Ovary (tissue), 9 donors: ENCODE data around the gene TMEM95. TPM values are rescaled to one million over a fixed set of nuclear protein-coding genes. Genes with fewer than 3 reads are reported as not detected.

Experiments
- DNase-seq, 5 donors: peaks; one replicate each; pipeline ENCODE4 v3.0.0-alpha.2; 2019 to 2020
- H3K27ac ChIP-seq, 2 donors: fragments of 200-600 bp; one replicate each; pipeline versions ENCODE4 v1.5.1 to v1.8.0; 2019 to 2022
- H3K27me3 ChIP-seq: fragments of 200-600 bp; one replicate; pipeline ENCODE4 v1.8.0; 2022
- H3K36me3 ChIP-seq: fragments of 200-600 bp; sonication (generic); one replicate; pipeline ENCODE4 v1.5.1; 2019
- H3K4me1 ChIP-seq: one replicate; pipeline ENCODE4 v1.8.1; 2013; ENCODE audit warnings: mild to moderate bottlenecking, moderate library complexity; ENCODE audit not compliant: insufficient read depth
- H3K4me3 ChIP-seq: fragments of 200-600 bp; sonication (generic); one replicate; pipeline ENCODE4 v1.5.1; 2017
- H3K9me3 ChIP-seq, 2 donors: fragments of 200-600 bp in 1 of 2; sonication (generic) in 1 of 2; one replicate each; pipeline versions ENCODE4 v1.5.1 to v1.8.1; 2013 to 2019; ENCODE audit warnings: mild to moderate bottlenecking in 1 of 2, moderate library complexity in 1 of 2
- EP300 ChIP-seq: sonication (generic); formaldehyde crosslinking; IDR thresholded peaks from one replicate; pipeline ENCODE4 v1.6.1; 2017; ENCODE audit warnings: antibody characterized with exemption
- POLR2A ChIP-seq: fragments of 450-650 bp; IDR thresholded peaks from one replicate; pipeline ENCODE4 v1.6.1; 2017; ENCODE audit warnings: antibody characterized with exemption, mild to moderate bottlenecking, moderate library complexity
- WGBS, 3 donors: extraction: QIAGEN DNeasy Blood & Tissue Kit in 1 of 3; methylation state at CpG; one replicate each; pipeline versions ENCODE4 v1.1.5 to v1.1.7; 2013 to 2017; 5-methylcytosine and 5-hydroxymethylcytosine counted together
- intact Hi-C, 4 donors: fragments of 100-400 bp; cut with DNase I; formaldehyde crosslinking; loops; one replicate each; pipeline versions ENCODE4 v1.11.0 to v1.15.1; 2022 to 2023
- polyA plus RNA-seq, 2 donors: library from polyadenylated mRNA; stranded (reverse); fragments of 200-250 nt in 1 of 2; fragments of 350-450 nt in 1 of 2; fragmentation: Illumina TruSeq in 1 of 2; extraction: RNeasy Lipid Tissue Mini Kit (QIAGEN cat#74804) in 1 of 2; gene quantifications; one replicate each; pipeline ENCODE4 v1.2.3, GENCODE V29; 2013 to 2014
- total RNA-seq, 7 donors: library from RNA; depleted of rRNA in 2 of 7; stranded (reverse); fragments of >200 nt in 2 of 7; fragmentation: NEBNext Ultra II Directional in 3 of 7; extraction: Animal tissue kit (Norgen Biotek cat#: 25700) in 3 of 7; gene quantifications; one replicate each; pipeline versions ENCODE4 v1.1.0 to v1.2.4, GENCODE V29; 2016 to 2023
- TF ChIP-seq, protein P1 (sequence below), 3 donors: fragments of 450-650 bp in 2 of 3; fragments of 200-600 bp in 1 of 3; IDR thresholded peaks; one replicate each; pipeline versions ENCODE4 v1.5.1 to v1.8.0; 2016 to 2022; ENCODE audit warnings: antibody characterized with exemption in 3 of 3, mild to moderate bottlenecking in 1 of 3
- donor health status: DM: no; HTN: no; CAD: no; lungs with moderate emphysema.
- donor health status: DM: no; HTN: no; CAD: no.
- donor health status: Bipolar disorder and iron deficiency.
- donor health status: DM: yes; HTN: yes; CAD: no.
- donor health status: DM: no; HTN: no; CAD: no.
- donor health status: DM: yes; HTN: yes; CAD: no.

TMEM95 gene
- total and polyA plus RNA-seq, 9 donors, result not detected

- no peak for DNase-seq
- intact Hi-C loops, result no loop called here
- no peak for TF ChIP-seq POLR2A
- TF ChIP-seq, protein P1, sequence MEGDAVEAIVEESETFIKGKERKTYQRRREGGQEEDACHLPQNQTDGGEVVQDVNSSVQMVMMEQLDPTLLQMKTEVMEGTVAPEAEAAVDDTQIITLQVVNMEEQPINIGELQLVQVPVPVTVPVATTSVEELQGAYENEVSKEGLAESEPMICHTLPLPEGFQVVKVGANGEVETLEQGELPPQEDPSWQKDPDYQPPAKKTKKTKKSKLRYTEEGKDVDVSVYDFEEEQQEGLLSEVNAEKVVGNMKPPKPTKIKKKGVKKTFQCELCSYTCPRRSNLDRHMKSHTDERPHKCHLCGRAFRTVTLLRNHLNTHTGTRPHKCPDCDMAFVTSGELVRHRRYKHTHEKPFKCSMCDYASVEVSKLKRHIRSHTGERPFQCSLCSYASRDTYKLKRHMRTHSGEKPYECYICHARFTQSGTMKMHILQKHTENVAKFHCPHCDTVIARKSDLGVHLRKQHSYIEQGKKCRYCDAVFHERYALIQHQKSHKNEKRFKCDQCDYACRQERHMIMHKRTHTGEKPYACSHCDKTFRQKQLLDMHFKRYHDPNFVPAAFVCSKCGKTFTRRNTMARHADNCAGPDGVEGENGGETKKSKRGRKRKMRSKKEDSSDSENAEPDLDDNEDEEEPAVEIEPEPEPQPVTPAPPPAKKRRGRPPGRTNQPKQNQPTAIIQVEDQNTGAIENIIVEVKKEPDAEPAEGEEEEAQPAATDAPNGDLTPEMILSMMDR (IDR thresholded peaks at IDR 0.05), result no peak
- no peak for TF ChIP-seq EP300
- Histone ChIP-seq H3K4me1 (peaks cover 5% of the 10 kb centered on the region), H3K27ac (peak within 1 kb of the TSS; percentile 81 to 86), H3K4me3 (peak within 1 kb of the TSS; percentile 95), H3K36me3 (no peaks in the 10 kb centered on the region), H3K27me3 (no peaks in the 10 kb centered on the region), H3K9me3 (no peaks in the 10 kb centered on the region)
- WGBS, 3 donors, result 0 to 1% (median 0%) methylated on average over 24 to 50 of the region's 50 CpGs
Observed at GRCh38 chr17:7328840-7329373, 26.0 kb upstream of the TMEM95 start, which contains the start of gene NEURL4. NEURL4 (minus strand) TSS chr17:7329335; CDS start chr17:7329312, 23 bp downstream.

DNA sequence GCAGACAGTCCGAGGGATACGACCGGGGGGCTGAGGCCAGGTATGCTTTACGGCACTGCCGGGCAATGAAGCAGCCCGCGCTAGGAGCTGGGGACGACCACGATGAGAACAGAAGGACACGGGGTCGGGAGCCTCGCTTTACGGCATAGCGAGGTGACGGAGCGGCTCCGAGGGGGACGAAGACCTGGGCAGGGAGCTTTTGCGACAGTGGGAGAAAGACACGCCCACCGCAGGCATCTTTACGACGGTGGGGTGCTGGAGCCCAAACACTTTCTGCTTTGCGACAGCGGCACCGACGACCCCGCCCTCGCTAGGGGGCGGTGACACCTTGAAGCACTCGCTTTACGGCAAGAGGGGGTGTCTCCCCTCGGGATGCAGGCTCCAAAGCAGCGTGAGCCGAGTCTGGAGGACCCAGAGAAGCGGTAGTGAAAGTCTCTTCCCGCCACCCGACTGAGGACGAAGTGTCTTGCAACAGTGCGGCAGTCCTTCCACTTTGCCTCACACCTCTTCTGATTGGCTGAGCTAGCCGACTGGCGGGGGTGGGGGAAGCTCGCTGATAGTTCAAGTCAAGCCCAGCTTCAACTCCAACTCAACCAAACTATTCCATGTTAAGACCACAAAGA is 25.5 kb upstream of the TMEM95 start:
- Histone ChIP-seq H3K4me3 (peak overlapping the region; percentile 95), H3K9me3 (no peaks in the 10 kb centered on the region), H3K4me1 (peaks cover 5% of the 10 kb centered on the region), H3K27me3 (no peaks in the 10 kb centered on the region), H3K27ac (peak overlapping the region; percentile 81 to 86), H3K36me3 (no peaks in the 10 kb centered on the region)
- intact Hi-C loops, result no loop called here
- peak; percentile 99 for DNase-seq
- 0% methylated on average over 28 to 43 of the region's 43 CpGs for WGBS, 3 donors
- TF ChIP-seq POLR2A (peak; percentile 84), EP300 (no peak)
- TF ChIP-seq, protein P1 (IDR thresholded peaks at IDR 0.05), result no peak

GRCh38 chr17:7329997-7330637 is 24.8 kb upstream of the TMEM95 start:
- peak overlapping the region; percentile 95 for H3K4me3 ChIP-seq
- intact Hi-C loops, result loop anchor here in 1 of 4 donors (2.0 kb wide), 1 partner anchor 19 kb away; no protein-coding TSS in a partner anchor
- H3K9me3 ChIP-seq, result no peaks in the 10 kb centered on the region
- H3K4me1 ChIP-seq, result peaks cover 5% of the 10 kb centered on the region
- DNase-seq, result peak; percentile 77 to 86 (median 81)
- no peaks in the 10 kb centered on the region for H3K36me3 ChIP-seq
- no peaks in the 10 kb centered on the region for H3K27me3 ChIP-seq
- WGBS, 3 donors, result 1 to 2% (median 1%) methylated on average over 25 to 34 of the region's 34 CpGs
- TF ChIP-seq EP300 (no peak), POLR2A (no peak)
- TF ChIP-seq, protein P1 (IDR thresholded peaks at IDR 0.05), result no peak
- peak overlapping the region; percentile 81 to 86 for H3K27ac ChIP-seq

DNA sequence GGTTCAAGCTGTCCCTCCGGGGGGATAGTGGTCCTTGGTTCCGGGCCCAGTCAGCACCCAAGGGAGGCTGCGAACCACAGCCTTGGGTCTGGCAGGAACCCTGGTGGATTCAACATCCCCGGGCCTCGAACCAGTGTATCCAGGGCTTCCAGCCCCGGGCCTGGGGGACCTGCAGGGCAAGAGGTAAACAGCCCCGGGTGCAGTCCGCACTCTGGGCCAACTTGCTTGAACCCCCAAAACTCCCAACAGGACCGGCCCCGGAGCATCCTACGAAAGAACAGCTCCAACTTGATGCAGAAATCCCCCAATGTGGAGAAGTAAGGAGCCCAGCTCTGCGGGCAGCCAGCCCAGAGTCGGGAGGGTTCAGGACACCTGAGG is 24.3 kb upstream of the TMEM95 start:
- peaks cover 5% of the 10 kb centered on the region for H3K4me1 ChIP-seq
- H3K4me3 ChIP-seq, result peak overlapping the region; percentile 95
- intact Hi-C loops, result loop anchor here in 1 of 4 donors (2.0 kb wide), 1 partner anchor 18 kb away; no protein-coding TSS in a partner anchor
- peak in 1 of 5 donors; percentile 40 for DNase-seq
- H3K36me3 ChIP-seq, result no peaks in the 10 kb centered on the region
- no peaks in the 10 kb centered on the region for H3K27me3 ChIP-seq
- no peaks in the 10 kb centered on the region for H3K9me3 ChIP-seq
- TF ChIP-seq, protein P1 (IDR thresholded peaks at IDR 0.05), result no peak
- TF ChIP-seq POLR2A, result no peak
- TF ChIP-seq EP300, result no peak
- H3K27ac ChIP-seq, result peak overlapping the region; percentile 81 to 86
- WGBS, 3 donors, result 49 to 57% (median 53%) methylated on average over 9 to 13 of the region's 13 CpGs
